IPS-20b (cell line): ENCODE data around the gene ELF4.
"Not testable (repeated sequence)": the region's sequence is repeated elsewhere in the genome, so short reads cannot be mapped to it uniquely, and the experiment has no call there.

Experiments used
- H3K27ac ChIP-seq: one replicate; pipeline ENCODE4 v1.5.1; 2013; ENCODE audit warnings: low read length
- H3K27me3 ChIP-seq: 2 replicates; pipeline ENCODE4 v1.6.1; 2013; ENCODE audit warnings: mild to moderate bottlenecking, low read length, inconsistent platforms; ENCODE audit not compliant: insufficient read depth
- H3K36me3 ChIP-seq: 2 replicates; pipeline ENCODE4 v1.6.1; 2013; ENCODE audit warnings: low read depth, mild to moderate bottlenecking, inconsistent platforms, low read length, moderate library complexity; ENCODE audit not compliant: insufficient read depth
- H3K4me1 ChIP-seq: 2 replicates; pipeline ENCODE4 v1.6.1; 2013; ENCODE audit warnings: mild to moderate bottlenecking, control low read depth, inconsistent platforms, low read length, moderate library complexity; ENCODE audit not compliant: insufficient read depth
- H3K4me3 ChIP-seq: 2 replicates; pipeline ENCODE4 v1.5.1; 2013; ENCODE audit warnings: mild to moderate bottlenecking, low read length, inconsistent platforms
- H3K9ac ChIP-seq: 2 replicates; pipeline ENCODE4 v1.6.1; 2013; ENCODE audit warnings: low read depth, mild to moderate bottlenecking, inconsistent platforms, low read length, moderate library complexity
- H3K9me3 ChIP-seq: 2 replicates; pipeline ENCODE4 v1.6.1; 2013; ENCODE audit warnings: mild to moderate bottlenecking, low read depth, low read length, inconsistent platforms; ENCODE audit not compliant: insufficient read depth

ELF4 gene

GRCh38 chrX:130125091-130125874, 15.0 kb upstream of the ELF4 start:
- H3K27ac ChIP-seq, result no peak overlapping the region
- peaks cover 26% of the 10 kb centered on the region; the same call in 1 of the 2 replicates for H3K36me3 ChIP-seq
- H3K4me1 ChIP-seq, result no peaks in the 10 kb centered on the region
- no peak overlapping the region for H3K9ac ChIP-seq
- no peak overlapping the region for H3K4me3 ChIP-seq
- H3K9me3 ChIP-seq, result no peaks in the 10 kb centered on the region
- peaks cover 14% of the 10 kb centered on the region for H3K27me3 ChIP-seq

- no peak overlapping the region for H3K4me3 ChIP-seq
- H3K9me3 ChIP-seq, result no peaks in the 10 kb centered on the region
- H3K9ac ChIP-seq, result no peak overlapping the region
- H3K27ac ChIP-seq, result no peak overlapping the region
- no peaks in the 10 kb centered on the region for H3K4me1 ChIP-seq
- H3K36me3 ChIP-seq, result peaks cover 19% of the 10 kb centered on the region; the same call in 1 of the 2 replicates
- peaks cover 21% of the 10 kb centered on the region for H3K27me3 ChIP-seq
Measured at GRCh38 chrX:130124577-130124976, 14.3 kb upstream of the ELF4 start.

- Histone ChIP-seq H3K4me1 (no peaks in the 10 kb centered on the region), H3K4me3 (no peak overlapping the region; the same call in 1 of the 2 replicates), H3K27me3 (peaks cover 34% of the 10 kb centered on the region), H3K27ac (no peak overlapping the region), H3K36me3 (no peaks in the 10 kb centered on the region), H3K9ac (no peak overlapping the region), H3K9me3 (no peaks in the 10 kb centered on the region)
Measured at GRCh38 chrX:130121505-130121800, 11.2 kb upstream of the ELF4 start.

GRCh38 chrX:130120746-130121504, 10.6 kb upstream of the ELF4 start:
- Histone ChIP-seq H3K27ac (no peak overlapping the region), H3K4me1 (no peaks in the 10 kb centered on the region), H3K4me3 (peak overlapping the region; percentile 52; the same call in 1 of the 2 replicates), H3K36me3 (no peaks in the 10 kb centered on the region), H3K9me3 (no peaks in the 10 kb centered on the region), H3K9ac (no peak overlapping the region), H3K27me3 (peaks cover 34% of the 10 kb centered on the region)

- Histone ChIP-seq H3K9me3 (no peaks in the 10 kb centered on the region), H3K27ac (no peak overlapping the region), H3K36me3 (no peaks in the 10 kb centered on the region), H3K9ac (no peak overlapping the region), H3K4me3 (peak overlapping the region; percentile 52; the same call in 1 of the 2 replicates), H3K4me1 (no peaks in the 10 kb centered on the region), H3K27me3 (peaks cover 34% of the 10 kb centered on the region)
Measured at GRCh38 chrX:130120321-130120731, 10.0 kb upstream of the ELF4 start.

GRCh38 chrX:130119312-130119898, 9.1 kb upstream of the ELF4 start:
- no peaks in the 10 kb centered on the region for H3K36me3 ChIP-seq
- no peak overlapping the region for H3K27ac ChIP-seq
- H3K4me1 ChIP-seq, result no peaks in the 10 kb centered on the region
- H3K27me3 ChIP-seq, result peaks cover 34% of the 10 kb centered on the region
- H3K4me3 ChIP-seq, result no peak overlapping the region
- H3K9ac ChIP-seq, result no peak overlapping the region
- no peaks in the 10 kb centered on the region for H3K9me3 ChIP-seq

GRCh38 chrX:130118441-130119311, 8.4 kb upstream of the ELF4 start:
- Histone ChIP-seq H3K4me3 (no peak overlapping the region), H3K9ac (no peak overlapping the region), H3K27me3 (peaks cover 34% of the 10 kb centered on the region), H3K9me3 (no peaks in the 10 kb centered on the region), H3K27ac (no peak overlapping the region), H3K4me1 (no peaks in the 10 kb centered on the region), H3K36me3 (no peaks in the 10 kb centered on the region)

- H3K9me3 ChIP-seq, result no peaks in the 10 kb centered on the region
- no peak overlapping the region for H3K9ac ChIP-seq
- no peak overlapping the region for H3K4me3 ChIP-seq
- H3K27ac ChIP-seq, result no peak overlapping the region
- no peaks in the 10 kb centered on the region for H3K36me3 ChIP-seq
- peaks cover 36% of the 10 kb centered on the region for H3K27me3 ChIP-seq
- no peaks in the 10 kb centered on the region for H3K4me1 ChIP-seq
Measured at GRCh38 chrX:130117166-130117565, 6.9 kb upstream of the ELF4 start.

- not testable (repeated sequence) for H3K9me3 ChIP-seq, H3K4me3 ChIP-seq, H3K27ac ChIP-seq, H3K36me3 ChIP-seq, H3K4me1 ChIP-seq, H3K9ac ChIP-seq
- peaks cover 37% of the 10 kb centered on the region for H3K27me3 ChIP-seq
Measured at GRCh38 chrX:130115119-130115885, 5.0 kb upstream of the ELF4 start.

- Histone ChIP-seq H3K9ac (no peak overlapping the region), H3K27me3 (peaks cover 37% of the 10 kb centered on the region), H3K36me3 (no peaks in the 10 kb centered on the region), H3K4me1 (no peaks in the 10 kb centered on the region), H3K4me3 (no peak overlapping the region), H3K9me3 (no peaks in the 10 kb centered on the region), H3K27ac (no peak overlapping the region)
Measured at GRCh38 chrX:130114141-130114588, 3.9 kb upstream of the ELF4 start.
